Ishikawa (cell line): Measurements from ENCODE around the gene RNF157.
A peak's percentile ranks its signal among the peaks of the same experiment; 100 is the strongest.

Experiments
- CEBPB ChIP-seq: IDR thresholded peaks from 2 replicates; pipeline ENCODE4 v1.6.1; 2012
- CREB1 ChIP-seq: IDR thresholded peaks from 2 replicates; pipeline ENCODE4 v1.6.1; 2012; ENCODE audit warnings: low read depth
- EGR1 ChIP-seq: IDR thresholded peaks from 2 replicates; pipeline ENCODE4 v1.6.1; 2012
- EP300 ChIP-seq: IDR thresholded peaks from 2 replicates; pipeline ENCODE4 v1.6.1; 2012; ENCODE audit warnings: borderline replicate concordance
- FOXM1 ChIP-seq: IDR thresholded peaks from 2 replicates; pipeline ENCODE4 v1.6.1; 2012; ENCODE audit warnings: low read depth, borderline replicate concordance
- NFIC ChIP-seq: IDR thresholded peaks from 2 replicates; pipeline ENCODE4 v1.6.1; 2012
- RAD21 ChIP-seq: IDR thresholded peaks from 2 replicates; pipeline ENCODE4 v1.6.1; 2012; ENCODE audit warnings: low read depth
- TAF1 ChIP-seq: IDR thresholded peaks from 2 replicates; pipeline ENCODE4 v1.6.1; 2012; ENCODE audit warnings: low read depth, mild to moderate bottlenecking
- TCF12 ChIP-seq: IDR thresholded peaks from 2 replicates; pipeline ENCODE4 v1.6.1; 2012; ENCODE audit warnings: low read depth
- TEAD4 ChIP-seq: IDR thresholded peaks from 2 replicates; pipeline ENCODE4 v1.6.1; 2012
- YY1 ChIP-seq: IDR thresholded peaks from 2 replicates; pipeline ENCODE4 v1.6.1; 2012; ENCODE audit warnings: low read depth
- ZBTB7A ChIP-seq: IDR thresholded peaks from 2 replicates; pipeline ENCODE4 v1.6.1; 2012; ENCODE audit warnings: low read depth
- TF ChIP-seq, protein P1 (sequence below): IDR thresholded peaks from 2 replicates; pipeline ENCODE4 v1.6.1; 2012
- TF ChIP-seq, protein P2 (sequence below): IDR thresholded peaks from 2 replicates; pipeline ENCODE4 v1.6.1; 2012
- TF ChIP-seq, protein P3 (sequence below): IDR thresholded peaks from 2 replicates; pipeline ENCODE4 v1.6.1; 2012; ENCODE audit warnings: low read depth, mild to moderate bottlenecking

RNF157 gene

DNA sequence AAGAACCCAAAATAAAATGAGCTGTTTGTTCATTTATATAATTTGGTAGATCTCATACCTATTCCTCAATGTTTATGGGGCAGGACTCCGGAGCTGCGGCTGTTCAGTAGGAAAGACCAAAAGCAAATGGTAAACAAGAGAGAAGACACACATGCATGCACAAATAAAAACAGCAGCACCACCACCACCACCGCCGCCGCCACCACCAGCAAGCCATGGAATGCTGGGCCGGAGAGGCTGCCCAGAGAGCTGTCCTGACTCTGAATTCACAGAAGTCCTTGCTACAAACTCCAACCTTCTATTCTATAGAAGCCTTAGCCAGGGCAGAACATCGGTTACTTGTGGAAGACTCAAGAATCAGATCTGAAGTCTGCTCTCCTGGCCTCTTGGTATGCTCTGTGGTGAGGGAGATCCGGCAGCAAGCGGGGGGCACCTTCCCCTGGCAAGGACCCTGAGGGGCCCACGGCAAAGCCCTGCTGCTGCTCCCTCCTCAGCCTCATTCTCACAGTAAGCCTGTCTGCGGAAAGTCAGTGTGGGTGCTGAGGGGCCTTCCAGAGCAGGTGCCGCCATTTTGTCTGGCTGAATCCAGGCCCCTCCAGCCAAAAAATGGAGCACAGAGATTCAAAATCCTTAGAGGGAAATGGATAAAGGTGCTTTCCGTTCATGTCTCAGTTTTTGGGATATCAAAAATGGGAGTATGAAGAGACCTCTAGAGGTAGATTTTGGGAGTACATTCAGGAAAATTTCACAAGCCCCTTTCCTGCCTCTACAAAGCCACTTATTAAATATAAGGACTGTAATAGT lies 92.9 kb downstream of the RNF157 start:
- TF ChIP-seq RAD21 = peak; percentile 69
- no peak for TF ChIP-seq YY1

DNA sequence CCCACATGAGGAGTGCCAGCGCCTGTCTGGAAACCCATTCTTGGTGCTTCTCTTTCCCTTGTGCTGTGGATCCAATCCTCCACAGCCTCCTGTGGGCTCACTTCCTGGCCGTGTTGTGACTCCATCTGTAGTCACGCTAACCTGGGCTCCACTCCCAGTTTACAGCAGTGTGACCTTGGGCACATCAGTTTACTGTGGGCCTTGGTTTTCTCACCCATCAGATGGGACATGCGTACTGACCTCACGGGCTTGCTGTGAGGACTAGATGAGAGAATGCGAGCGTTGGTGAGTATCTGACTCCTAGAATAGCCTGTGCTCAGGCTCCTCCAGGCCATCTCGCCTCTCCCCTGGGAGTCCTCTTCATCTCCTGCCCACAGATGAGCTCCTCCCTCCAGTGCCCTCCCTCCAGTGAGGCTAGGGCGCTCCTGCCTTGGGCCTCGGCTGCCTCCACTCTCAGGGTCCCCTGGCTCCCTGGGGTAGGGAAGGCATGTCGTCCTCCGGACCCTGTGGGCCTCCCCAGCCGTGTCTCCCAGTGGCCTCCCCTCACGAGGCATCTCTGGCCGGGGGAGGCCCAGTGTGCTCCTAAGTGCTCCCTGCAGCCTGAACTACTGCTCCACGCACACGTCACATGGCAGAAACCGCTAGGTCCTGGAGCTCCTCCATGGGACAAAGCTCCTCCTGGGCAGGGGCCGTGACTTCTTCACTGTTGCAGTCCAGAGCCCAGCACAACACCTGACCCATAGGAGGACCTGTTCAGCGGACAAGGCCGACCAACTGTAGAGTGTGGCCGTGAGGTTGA lies 94.0 kb downstream of the RNF157 start:
- TF ChIP-seq, protein P1, sequence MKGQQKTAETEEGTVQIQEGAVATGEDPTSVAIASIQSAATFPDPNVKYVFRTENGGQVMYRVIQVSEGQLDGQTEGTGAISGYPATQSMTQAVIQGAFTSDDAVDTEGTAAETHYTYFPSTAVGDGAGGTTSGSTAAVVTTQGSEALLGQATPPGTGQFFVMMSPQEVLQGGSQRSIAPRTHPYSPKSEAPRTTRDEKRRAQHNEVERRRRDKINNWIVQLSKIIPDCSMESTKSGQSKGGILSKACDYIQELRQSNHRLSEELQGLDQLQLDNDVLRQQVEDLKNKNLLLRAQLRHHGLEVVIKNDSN = no peak
- TF ChIP-seq TEAD4 (no peak), CREB1 (no peak), FOXM1 (no peak), TCF12 (no peak), EP300 (no peak), TAF1 (no peak), EGR1 (no peak), ZBTB7A (no peak), YY1 (no peak), CEBPB (no peak), RAD21 (no peak), NFIC (no peak)
- TF ChIP-seq, protein P2, sequence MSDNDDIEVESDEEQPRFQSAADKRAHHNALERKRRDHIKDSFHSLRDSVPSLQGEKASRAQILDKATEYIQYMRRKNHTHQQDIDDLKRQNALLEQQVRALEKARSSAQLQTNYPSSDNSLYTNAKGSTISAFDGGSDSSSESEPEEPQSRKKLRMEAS = no peak
- TF ChIP-seq, protein P3, sequence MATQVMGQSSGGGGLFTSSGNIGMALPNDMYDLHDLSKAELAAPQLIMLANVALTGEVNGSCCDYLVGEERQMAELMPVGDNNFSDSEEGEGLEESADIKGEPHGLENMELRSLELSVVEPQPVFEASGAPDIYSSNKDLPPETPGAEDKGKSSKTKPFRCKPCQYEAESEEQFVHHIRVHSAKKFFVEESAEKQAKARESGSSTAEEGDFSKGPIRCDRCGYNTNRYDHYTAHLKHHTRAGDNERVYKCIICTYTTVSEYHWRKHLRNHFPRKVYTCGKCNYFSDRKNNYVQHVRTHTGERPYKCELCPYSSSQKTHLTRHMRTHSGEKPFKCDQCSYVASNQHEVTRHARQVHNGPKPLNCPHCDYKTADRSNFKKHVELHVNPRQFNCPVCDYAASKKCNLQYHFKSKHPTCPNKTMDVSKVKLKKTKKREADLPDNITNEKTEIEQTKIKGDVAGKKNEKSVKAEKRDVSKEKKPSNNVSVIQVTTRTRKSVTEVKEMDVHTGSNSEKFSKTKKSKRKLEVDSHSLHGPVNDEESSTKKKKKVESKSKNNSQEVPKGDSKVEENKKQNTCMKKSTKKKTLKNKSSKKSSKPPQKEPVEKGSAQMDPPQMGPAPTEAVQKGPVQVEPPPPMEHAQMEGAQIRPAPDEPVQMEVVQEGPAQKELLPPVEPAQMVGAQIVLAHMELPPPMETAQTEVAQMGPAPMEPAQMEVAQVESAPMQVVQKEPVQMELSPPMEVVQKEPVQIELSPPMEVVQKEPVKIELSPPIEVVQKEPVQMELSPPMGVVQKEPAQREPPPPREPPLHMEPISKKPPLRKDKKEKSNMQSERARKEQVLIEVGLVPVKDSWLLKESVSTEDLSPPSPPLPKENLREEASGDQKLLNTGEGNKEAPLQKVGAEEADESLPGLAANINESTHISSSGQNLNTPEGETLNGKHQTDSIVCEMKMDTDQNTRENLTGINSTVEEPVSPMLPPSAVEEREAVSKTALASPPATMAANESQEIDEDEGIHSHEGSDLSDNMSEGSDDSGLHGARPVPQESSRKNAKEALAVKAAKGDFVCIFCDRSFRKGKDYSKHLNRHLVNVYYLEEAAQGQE = no peak

DNA sequence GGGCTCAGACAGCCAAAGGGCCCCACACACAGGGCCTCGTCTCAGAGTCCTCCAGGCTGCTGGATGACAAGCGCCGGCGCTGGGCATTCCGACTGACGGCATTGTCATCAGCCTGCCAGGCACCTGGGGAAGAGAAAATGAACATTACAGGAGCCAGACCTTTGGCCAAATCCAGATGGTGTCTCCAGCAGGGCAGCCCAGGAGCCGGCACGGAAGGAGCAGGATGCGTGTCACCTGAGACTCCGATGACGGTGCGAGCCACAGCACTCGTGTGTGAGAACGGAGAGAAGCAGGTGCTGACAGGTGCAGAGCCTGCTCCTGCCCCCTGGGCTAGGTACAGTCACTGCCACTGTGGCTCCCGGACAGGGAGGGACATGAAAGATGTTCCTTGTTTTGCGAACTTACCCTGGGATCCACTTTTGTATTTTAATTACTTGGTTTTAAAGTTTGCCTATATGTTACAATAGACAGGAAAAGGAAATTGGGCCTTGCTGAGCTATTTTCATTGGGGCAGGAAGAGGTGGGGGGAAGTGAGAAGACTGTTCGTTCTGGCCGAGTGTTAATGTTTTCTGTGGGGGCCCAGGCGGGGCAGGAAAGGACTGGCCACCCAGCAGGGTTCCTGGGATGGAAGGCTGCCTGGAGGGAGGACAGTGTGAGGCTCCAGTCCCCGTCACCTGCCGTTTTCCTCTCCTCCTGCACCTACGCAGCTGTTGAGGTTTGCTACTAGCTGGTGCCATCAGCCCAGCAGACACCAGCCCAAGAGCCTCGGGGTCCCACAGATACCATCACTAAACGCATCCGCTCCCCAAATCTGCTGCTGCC lies 94.9 kb downstream of the RNF157 start:
- no peak for TF ChIP-seq RAD21
- TF ChIP-seq NFIC = no peak
- no peak for TF ChIP-seq TCF12
- no peak for TF ChIP-seq FOXM1
- no peak for TF ChIP-seq TAF1
- TF ChIP-seq, protein P1 = no peak
- no peak for TF ChIP-seq EGR1
- TF ChIP-seq EP300 = no peak
- TF ChIP-seq CREB1 = no peak
- TF ChIP-seq CEBPB = no peak
- TF ChIP-seq, protein P3 = no peak
- no peak for TF ChIP-seq TEAD4

DNA sequence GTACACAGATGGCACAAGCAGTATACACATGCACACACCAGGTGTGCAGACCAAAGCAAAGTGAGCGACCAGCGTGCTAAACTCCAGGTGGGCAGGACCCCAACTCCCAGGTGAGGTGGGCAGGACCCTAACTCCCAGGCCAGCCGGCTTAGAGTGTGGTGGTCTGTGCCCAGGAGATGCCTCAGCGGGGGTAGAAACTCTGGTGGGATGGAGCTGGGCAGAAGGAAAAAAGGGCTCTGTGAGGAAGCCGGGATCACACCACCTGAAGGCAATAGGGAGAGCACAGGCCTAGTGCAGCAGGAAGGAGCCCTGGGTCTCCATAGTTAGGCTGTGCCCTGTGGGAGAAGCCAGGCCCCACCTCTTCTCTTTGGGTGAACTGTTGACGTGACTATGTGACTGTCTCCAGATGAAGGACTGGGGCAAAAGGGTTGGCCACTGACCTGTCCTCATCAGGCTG lies 97.7 kb downstream of the RNF157 start:
- TF ChIP-seq, protein P3 = no peak
- TF ChIP-seq, protein P2 = no peak
- TF ChIP-seq EP300 (no peak), TAF1 (no peak), RAD21 (no peak), CREB1 (no peak), ZBTB7A (no peak), FOXM1 (no peak), EGR1 (no peak), CEBPB (no peak), TEAD4 (no peak), YY1 (no peak), NFIC (no peak), TCF12 (no peak)
- TF ChIP-seq, protein P1 = no peak
